Sciatic nerve (tissue), 2 donors: ENCODE measurements around the gene RAX2. TPM values are rescaled to one million over a fixed set of nuclear protein-coding genes. Genes with fewer than 3 reads are reported as not detected.

Experiments
- ATAC-seq: fragments of 200-7000 bp; cut with Tn5 transposase; one replicate; pipeline ENCODE4 v1.9.1; 2020; ENCODE audit warnings: mild to moderate bottlenecking, moderate library complexity
- DNase-seq: peaks from one replicate; pipeline ENCODE4 v3.0.0-alpha.2; 2020; ENCODE audit warnings: low spot score
- intact Hi-C: fragments of 100-400 bp; cut with DNase I; formaldehyde crosslinking; loops from one replicate; pipeline ENCODE4 v1.14.2; 2022
- total RNA-seq: library from RNA; stranded (reverse); fragmentation: NEBNext Ultra II Directional; extraction: Animal tissue kit (Norgen Biotek cat#: 25700); gene quantifications from one replicate; pipeline ENCODE4 v1.2.1, GENCODE V29; 2021
- donor health status: DM: no; HTN: no; CAD: no.
- donor health status: DM: no; HTN: no; CAD: no.

RAX2 gene
- total RNA-seq, 1 donor from 2014 or later, result not detected

DNA sequence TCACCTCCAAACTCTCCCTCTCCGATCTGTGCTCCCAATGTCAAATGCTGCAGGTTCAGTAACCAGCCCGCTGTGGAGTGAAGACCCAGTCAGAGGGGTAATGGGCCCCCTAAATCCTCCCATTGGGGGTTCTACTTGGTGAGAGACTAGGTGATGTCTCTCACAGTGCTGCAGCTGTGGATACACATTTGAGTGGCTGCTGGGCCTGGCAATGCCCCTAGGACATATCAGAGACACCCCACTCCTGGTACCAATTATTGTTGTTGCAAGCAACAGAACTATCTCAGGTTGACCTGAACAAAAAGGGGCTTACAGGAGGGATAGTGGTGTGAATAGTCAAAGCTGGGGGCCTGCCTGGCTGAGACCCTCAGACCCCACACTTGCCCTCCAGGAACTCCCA lies 9.6 kb upstream of the RAX2 start:
- DNase-seq, result no peak
- no peak for ATAC-seq
- intact Hi-C loops, result no loop called here

- DNase-seq, result no peak
- intact Hi-C loops, result no loop called here
- ATAC-seq, result no peak
Observed at GRCh38 chr19:3780786-3781304, 8.8 kb upstream of the RAX2 start.

DNA sequence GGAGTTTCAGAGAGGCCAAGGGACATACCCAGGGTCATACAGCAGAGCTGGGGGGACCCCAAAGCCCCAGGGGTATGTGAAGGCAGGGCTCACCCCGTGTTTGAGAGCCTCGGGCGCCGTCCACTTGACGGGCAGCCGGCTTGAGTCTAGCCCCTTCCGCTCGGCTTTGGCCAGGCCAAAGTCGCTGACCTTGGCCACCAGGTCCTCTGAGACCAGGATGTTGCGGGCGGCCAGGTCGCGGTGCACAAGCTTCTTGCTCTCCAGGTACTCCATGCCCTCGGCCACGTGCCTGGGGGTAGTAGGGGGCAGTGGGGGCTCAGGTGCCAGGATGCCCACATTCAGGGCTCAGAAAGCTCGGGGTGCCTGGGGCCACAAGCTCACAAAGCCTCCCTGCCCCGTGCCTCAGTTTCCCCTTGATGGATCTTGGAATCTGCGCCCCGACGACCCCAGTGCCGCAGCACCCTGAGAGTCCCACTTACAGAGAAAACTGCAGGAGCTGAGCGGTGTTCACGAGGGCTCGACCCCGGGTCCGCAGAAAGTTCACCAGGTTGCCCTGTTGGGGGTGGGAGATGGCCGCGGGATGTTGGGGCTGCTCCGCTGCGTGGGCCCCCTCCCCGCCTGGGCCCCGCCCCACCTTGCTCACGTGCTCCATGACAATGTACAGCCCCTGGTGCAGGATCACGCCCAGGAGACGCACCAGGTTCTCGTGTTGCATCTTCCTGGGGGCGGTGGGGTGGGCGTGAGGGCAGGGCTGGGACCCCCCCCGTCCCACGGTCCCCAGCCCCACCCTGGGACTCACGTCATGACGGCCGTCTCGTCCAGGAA lies 7.1 kb upstream of the RAX2 start:
- ATAC-seq, result no peak
- intact Hi-C loops, result no loop called here
- no peak for DNase-seq

DNA sequence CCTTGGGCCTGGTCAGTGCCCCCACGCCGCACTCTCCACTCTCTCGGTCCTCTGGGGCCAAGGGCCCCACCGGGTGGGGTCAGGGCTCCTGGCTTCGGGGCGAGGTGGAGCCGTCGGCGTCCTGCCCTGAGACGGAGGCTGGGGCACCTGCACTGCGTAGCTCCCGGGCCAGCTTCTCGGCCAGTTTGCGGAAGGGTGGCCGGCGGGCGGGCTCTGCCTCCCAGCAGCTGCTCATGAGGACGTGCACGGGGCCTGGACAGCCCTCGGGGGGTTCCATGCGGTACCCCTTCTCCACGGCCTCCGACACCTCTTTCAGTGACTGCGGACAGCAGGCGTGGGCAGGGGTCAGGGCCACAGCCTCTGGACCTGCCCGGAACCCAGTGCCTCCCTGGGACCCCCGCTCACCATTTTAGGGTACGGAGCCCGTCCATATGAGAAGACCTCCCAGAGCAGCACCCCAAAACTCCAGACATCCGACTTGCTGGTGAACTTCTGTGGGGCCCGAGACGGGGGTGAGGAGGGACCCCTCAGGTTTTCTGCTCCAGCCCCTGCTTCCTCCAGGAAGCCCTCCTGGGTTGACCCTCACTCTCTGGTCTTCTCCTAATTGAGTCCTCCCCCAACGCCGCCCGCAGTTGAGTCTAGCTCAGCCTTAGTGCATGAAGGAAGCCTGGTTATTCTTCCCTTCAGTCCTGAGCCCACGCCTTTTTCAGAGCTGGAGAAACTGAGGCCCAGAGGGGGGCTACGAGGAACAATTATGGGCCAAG lies 6.3 kb upstream of the RAX2 start:
- no peak for ATAC-seq
- intact Hi-C loops, result no loop called here

GRCh38 chr19:3776479-3777040 lies 4.5 kb upstream of the RAX2 start:
- DNase-seq, result no peak
- no peak for ATAC-seq
- intact Hi-C loops, result no loop called here

More for the DNA sequence above, 6.3 kb upstream of the RAX2 start:
- DNase-seq, result no peak

- ATAC-seq (no peak), DNase-seq (no peak)
- intact Hi-C loops, result no loop called here
Observed at GRCh38 chr19:3775831-3776230, 3.8 kb upstream of the RAX2 start.

DNA sequence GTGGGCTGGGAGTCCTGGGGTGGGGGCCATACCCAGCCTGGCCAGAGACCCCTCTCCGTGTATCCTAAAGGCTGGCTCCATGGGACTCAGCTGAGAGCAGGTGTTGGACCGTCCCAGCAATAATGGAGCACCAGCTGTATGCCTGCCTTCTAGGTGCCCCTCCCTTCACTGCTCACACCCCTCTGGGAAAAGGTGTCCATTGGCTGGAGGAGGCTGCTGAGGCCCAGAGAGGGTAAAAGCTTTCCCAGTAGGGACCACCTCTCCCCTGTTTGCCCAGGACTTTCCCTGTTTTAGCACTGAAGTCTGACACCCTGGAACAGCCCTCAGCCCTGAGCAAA lies 3.3 kb upstream of the RAX2 start:
- DNase-seq, result no peak
- intact Hi-C loops, result no loop called here
- ATAC-seq, result no peak

DNA sequence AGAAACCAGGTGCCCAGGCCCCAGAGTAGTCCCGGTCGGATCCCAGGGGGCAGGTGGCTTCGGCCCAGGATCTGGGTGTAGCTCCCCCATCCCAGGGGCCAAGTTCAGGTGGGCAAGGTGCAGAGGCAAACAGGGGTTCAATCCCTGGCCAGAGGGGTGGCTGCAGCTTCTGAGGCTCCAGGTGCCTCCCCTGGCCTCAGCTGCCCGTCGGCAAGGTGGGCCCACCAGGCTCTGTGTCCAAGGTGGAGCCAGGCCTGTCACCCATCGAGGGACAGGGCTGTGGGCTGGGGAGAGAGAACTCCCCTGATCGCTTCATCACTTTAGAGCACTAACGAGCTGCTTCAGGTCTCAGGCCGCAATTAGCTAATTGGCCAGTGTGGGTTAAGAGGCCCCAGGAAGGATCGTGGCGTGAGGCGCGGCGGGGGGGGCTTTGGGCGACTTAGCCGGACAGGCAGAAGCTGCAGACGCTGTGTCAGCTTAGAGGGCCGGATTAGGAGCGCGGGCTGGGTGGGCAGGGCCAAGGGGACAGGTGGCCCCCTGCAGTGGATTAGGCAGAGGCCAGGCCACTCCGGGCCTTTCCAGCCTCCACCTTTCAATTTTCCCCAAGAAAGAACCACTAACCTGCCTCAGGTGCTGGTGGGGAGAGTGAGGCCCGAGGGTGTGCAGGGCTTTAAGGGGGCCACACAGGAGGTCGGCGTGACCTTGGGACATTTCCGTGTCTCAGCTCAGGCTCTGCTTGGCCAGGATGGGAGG lies 2.8 kb upstream of the RAX2 start:
- ATAC-seq (no peak), DNase-seq (no peak)
- intact Hi-C loops, result no loop called here

- intact Hi-C loops, result no loop called here
- no peak for ATAC-seq
- DNase-seq, result no peak
Observed at GRCh38 chr19:3773814-3774515, 1.9 kb upstream of the RAX2 start.

DNA sequence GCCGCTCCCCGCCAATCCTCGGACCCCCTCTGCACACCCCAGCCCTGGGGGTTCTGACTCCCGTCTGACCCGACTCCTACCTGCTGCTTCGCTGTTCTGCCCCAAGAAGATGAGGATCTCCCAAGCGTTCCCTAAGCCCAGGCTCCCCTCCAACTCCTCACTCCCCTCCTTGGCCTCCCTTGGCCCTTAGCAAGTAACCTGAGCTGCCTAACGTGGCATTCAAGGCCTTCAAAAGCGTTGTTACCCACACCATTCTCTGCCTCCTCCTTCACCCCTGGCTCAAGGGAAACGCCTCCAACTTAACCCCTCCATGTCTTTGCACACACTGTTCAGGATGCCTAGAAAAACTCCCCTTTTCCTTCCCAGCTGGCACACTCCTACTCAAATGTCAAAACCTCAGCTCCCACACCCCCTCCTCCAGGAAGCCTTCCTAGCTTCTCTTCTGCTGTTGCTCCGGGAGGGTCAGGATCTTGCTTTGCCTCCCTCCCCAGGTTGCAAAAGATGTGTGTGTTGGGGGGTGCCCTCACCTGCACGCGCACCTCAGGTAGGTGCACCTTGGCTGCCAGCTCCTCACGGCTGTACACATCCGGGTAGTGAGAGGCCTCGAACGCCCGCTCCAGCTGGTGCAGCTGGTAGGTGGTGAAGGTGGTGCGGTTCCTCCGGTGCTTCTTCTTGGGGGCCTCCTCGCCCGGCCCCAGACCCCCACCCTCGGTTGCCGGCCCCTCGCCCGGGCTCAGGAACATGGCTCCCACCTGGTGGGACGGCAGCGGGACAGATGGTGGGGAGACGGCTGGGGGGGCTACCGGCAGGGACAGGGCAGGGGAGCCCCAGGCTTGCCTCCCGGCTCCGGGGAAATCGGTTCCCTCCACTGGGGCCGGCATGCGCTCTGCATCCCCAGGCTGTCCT lies 775 bp downstream of the RAX2 start:
- no peak for ATAC-seq
- DNase-seq, result no peak
- intact Hi-C loops, result no loop called here

GRCh38 chr19:3770136-3770999 lies 1.7 kb downstream of the RAX2 start:
- ATAC-seq (peak; percentile 14), DNase-seq (no peak)
- intact Hi-C loops, result no loop called here

DNA sequence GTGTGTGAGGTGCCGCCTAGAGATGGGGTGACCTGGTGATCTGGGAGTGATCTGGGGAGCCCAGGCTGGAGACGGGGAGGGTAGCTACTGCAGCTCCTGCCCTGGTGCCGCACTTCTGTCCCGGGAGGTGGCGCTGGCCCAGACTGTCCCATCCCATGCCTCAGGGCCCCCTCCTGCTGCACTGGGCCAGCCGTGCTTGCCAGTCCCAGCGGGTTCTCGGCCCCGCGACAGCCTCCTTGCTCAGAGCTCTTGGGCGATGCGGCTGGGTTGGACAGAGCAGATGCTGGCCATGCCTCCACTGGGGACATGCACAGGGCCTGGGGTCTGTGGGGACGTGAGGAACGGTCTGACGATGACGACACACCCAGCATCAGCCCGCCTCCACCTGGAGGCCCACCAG lies 2.5 kb downstream of the RAX2 start:
- ATAC-seq (no peak), DNase-seq (no peak)
- intact Hi-C loops, result no loop called here

- ATAC-seq (no peak), DNase-seq (no peak)
- intact Hi-C loops, result no loop called here
Observed at GRCh38 chr19:3768748-3769099, 3.3 kb downstream of the RAX2 start.

DNA sequence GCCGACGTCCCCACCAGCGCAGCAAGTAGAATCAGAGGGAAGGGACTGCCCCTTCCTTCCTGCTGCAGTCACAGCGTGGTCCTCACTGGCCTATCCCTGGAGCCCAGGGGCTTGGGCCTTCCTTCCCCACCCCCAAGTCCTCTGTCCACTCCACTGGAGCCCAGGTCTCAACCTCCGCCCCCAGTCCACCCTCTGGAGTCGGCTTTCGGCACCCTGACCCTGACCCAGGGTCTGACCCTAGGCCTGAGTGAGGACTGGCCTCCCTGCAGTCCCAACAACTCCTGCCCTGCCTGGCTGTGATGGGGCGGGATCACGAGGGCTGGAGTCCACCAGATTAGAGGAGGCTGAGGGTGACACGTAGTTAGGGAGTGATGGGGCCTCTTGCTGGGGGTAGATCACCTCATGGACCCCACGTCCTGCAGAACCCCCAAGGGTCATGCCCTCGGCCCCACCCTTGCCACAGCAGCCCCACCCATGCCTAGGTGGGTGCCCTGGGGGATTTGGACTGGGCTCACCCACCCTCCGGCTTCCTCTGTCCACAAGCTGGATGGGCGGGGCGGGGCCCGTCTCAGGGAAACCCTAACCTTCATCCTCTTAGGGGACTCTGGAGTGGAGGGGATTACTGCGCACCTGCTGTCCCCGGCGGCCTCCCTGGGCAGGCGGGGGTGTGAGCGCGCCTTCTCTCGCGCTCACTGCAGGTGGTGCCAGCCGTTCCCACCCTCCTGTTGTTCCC lies 3.8 kb downstream of the RAX2 start:
- intact Hi-C loops, result no loop called here
- ATAC-seq (no peak), DNase-seq (no peak)

- no peak for DNase-seq
- intact Hi-C loops, result no loop called here
- no peak for ATAC-seq
Observed at GRCh38 chr19:3767050-3767449, 5.0 kb downstream of the RAX2 start.

GRCh38 chr19:3766520-3766919 lies 5.5 kb downstream of the RAX2 start:
- no peak for DNase-seq
- intact Hi-C loops, result no loop called here
- ATAC-seq, result no peak
